Gastrocnemius medialis (tissue), 4 donors: ENCODE data around the gene DPRX.

ENCODE experiments used
- CTCF ChIP-seq, 5 experiments: fragments of 450-650 bp in 3 of 5; fragments of 200-600 bp in 2 of 5; sonication (generic) in 2 of 5; IDR thresholded peaks in 4 of 5; conservative IDR thresholded peaks in 1 of 5; 1 replicate in 4 of 5; 2 replicates in 1 of 5; pipeline ENCODE4 v1.5.1; 2016 to 2019; ENCODE audit warnings: antibody characterized with exemption in 5 of 5, mild to moderate bottlenecking in 3 of 5, moderate library complexity in 3 of 5
- POLR2A ChIP-seq, 2 donors: fragments of 450-650 bp; IDR thresholded peaks; one replicate each; pipeline ENCODE4 v1.6.1; 2017; ENCODE audit warnings: antibody characterized with exemption in 2 of 2, mild to moderate bottlenecking in 2 of 2, moderate library complexity in 2 of 2

DNA sequence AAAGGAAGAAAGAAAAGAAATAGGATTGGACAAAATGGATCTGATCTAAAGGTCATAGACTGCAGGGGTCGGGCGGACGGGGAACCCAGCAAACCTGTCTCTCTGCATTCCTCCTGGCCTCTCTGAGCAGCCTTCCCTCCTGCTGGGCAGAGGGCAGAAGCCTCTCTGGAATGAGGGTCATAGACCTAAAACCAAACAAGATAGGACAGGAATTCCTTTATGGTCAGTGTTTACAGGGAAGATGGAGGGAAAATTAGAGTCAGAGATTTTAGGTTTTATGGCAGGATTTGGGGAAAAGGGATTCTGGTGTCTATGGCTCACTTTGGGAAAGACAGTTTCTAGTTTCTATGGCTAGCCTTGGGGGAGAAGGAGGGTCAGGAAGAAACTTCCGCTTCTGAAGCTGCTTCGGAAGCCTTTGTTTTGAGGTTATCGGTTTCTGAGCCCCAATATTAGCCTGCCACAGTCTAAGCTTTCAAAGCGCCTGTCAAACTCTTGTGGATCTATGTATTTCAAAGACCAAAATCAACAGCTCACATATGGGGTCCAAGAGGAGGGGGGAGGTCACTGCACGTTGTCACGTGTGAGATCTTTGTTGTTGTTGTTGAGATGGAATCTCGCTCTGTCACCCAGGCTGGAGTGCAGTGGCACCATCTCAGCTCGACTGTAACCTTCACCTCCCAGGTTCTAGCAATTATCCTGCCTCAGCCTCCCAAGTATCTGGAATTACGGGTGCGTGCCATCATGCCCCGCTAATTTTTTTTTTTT is 18.9 kb upstream of the DPRX start:
- TF ChIP-seq POLR2A (IDR thresholded peaks at IDR 0.05) (no peak), CTCF (IDR thresholded peaks at IDR 0.05 in 4 of 5, conservative IDR thresholded peaks at IDR 0.05 in 1 of 5) (no peak)
